Heart left ventricle (tissue), 13 donors: ENCODE results near the gene UBE4B.

Experiments
- CTCF ChIP-seq, 12 donors: fragments of 200-600 bp; sonication (generic) in 4 of 12; IDR thresholded peaks; one replicate each; pipeline versions ENCODE4 v1.5.0 to v1.8.0; 2018 to 2022; ENCODE audit warnings: antibody characterized with exemption in 12 of 12, mild to moderate bottlenecking in 5 of 12
- POLR2A ChIP-seq, 2 donors: fragments of 450-650 bp; IDR thresholded peaks; one replicate each; pipeline ENCODE4 v1.6.1; 2017; ENCODE audit warnings: antibody characterized with exemption in 2 of 2, mild to moderate bottlenecking in 2 of 2, moderate library complexity in 2 of 2
- donor health status: ischemic (EF 13 %, LVEDD 7.1; RV severe dilation, severe dysfunction).
- donor health status: DM: no; HTN: yes; CAD: no.
- donor health status: DM: no; HTN: no; CAD: no.
- donor health status: ischemic (EF 25% LVEDD 6.9; RV normal size, moderate dysfunction).
- donor health status: ischemic (EF 25% LVEDD 5.7; RV mildly dilated, moderate dysfunction).
- donor health status: ischemic (EF 35%, LVEDD 5.7; RV mildly dilated, moderate dysfunction).
- donor health status: nonischemic (EF 11% LVEDD 7.7; RV severe dilation, severe dysfunction).
- donor health status: DM: yes; HTN: yes; CAD: no.
- donor health status: PGD.
- donor health status: ischemic (EF 29% LVEDD 5.4; RV normal size, mild dysfunction).
- donor health status: nonischemic (EF 23%, LVEDD 6.1; RV moderate dilation, normal function).

- TF ChIP-seq CTCF (IDR thresholded peaks at IDR 0.05) (no peak), POLR2A (IDR thresholded peaks at IDR 0.05) (no peak)
Observed at GRCh38 chr1:10208537-10208936, 175.8 kb downstream of the UBE4B start.
